HepG2 (cell line): ENCODE results near the gene LIPH. TPM values are rescaled to one million over a fixed set of nuclear protein-coding genes. Genes with fewer than 3 reads are reported as not detected.

Experiments
- ATAC-seq: fragments of 200-7000 bp; cut with Tn5 transposase; 3 replicates; pipeline ENCODE4 v1.9.1; 2020; ENCODE audit warnings: mild to moderate bottlenecking, moderate library complexity
- BruUV-seq: library from RNA; stranded (reverse); fragments of 400-500 nt; replicated peaks from 2 replicates; lab custom pipeline; 2021; lab: Mats Ljungman, UMichigan
- CTCF ChIA-PET: fragments of 300-600 bp; formaldehyde crosslinking; extraction: SDS; loops from one replicate; lab custom pipeline; 2021; ENCODE audit warnings: low total read pairs, inconsistent platforms, low intra/inter-chr PET ratio; lab: Yijun Ruan, JAX
- POLR2A ChIA-PET: fragments of 350-600 bp; sonication (Branson Sonifier 250); formaldehyde crosslinking; loops from one replicate; lab custom pipeline; 2020; ENCODE audit warnings: antibody characterized with exemption, inconsistent platforms; lab: Yijun Ruan, JAX
- DNase-seq: peaks from one replicate; pipeline ENCODE4 v3.0.0-alpha.2; 2015; ENCODE audit warnings: low spot score
- FAIRE-seq: peaks from 3 replicates; lab custom pipeline; 2011; peaks lifted over from hg19 to GRCh38; lab: Jason Lieb, UNC
- H2AFZ ChIP-seq: one replicate; pipeline ENCODE4 v1.6.1; 2011; ENCODE audit warnings: low read length, inconsistent platforms
- H3K27ac ChIP-seq: fragments of 300-600 bp; 3 replicates; pipeline ENCODE4 v1.8.0; 2011; ENCODE audit warnings: mixed run types, mild to moderate bottlenecking, mixed read lengths, low read length, inconsistent platforms; ENCODE audit not compliant: insufficient read depth; ENCODE audit errors: extremely low read length
- H3K27me3 ChIP-seq, 2 experiments: fragments of 200-600 bp in 1 of 2; 2 replicates in 1 of 2; 3 replicates in 1 of 2; pipeline versions ENCODE4 v1.6.0 to v1.8.0; 2011; ENCODE audit warnings: low read length in 2 of 2, mild to moderate bottlenecking in 2 of 2, moderate library complexity in 2 of 2, inconsistent platforms in 1 of 2; ENCODE audit not compliant: insufficient read depth in 2 of 2, control insufficient read depth in 1 of 2
- H3K36me3 ChIP-seq, 2 experiments: fragments of 200-600 bp in 1 of 2; replicated peaks in 1 of 2; 2 replicates in 1 of 2; 3 replicates in 1 of 2; pipeline versions ENCODE4 v1.5.1 to v1.8.0; 2011; ENCODE audit warnings: low read length in 2 of 2, inconsistent platforms in 1 of 2; ENCODE audit not compliant: insufficient read depth in 2 of 2, control insufficient read depth in 1 of 2
- H3K4me1 ChIP-seq: 2 replicates; pipeline ENCODE4 v1.5.1; 2012; ENCODE audit warnings: low read length, inconsistent platforms; ENCODE audit not compliant: insufficient read depth
- H3K4me2 ChIP-seq: 2 replicates; pipeline ENCODE4 v1.6.0; 2011; ENCODE audit warnings: low read depth, low read length, inconsistent platforms
- H3K4me3 ChIP-seq, 3 experiments: fragments of 200-600 bp in 1 of 3; sonication (generic), shearing (Covaris generic) in 1 of 3; replicated peaks in 1 of 3; 2 replicates each; pipeline ENCODE4 v1.5.1; 2011 to 2016; ENCODE audit warnings: low read length in 3 of 3, inconsistent platforms in 2 of 3, low read depth in 2 of 3, mild to moderate bottlenecking in 2 of 3, control low read depth in 1 of 3, mixed read lengths in 1 of 3; ENCODE audit not compliant: insufficient read depth in 1 of 3
- H3K79me2 ChIP-seq: one replicate; pipeline ENCODE4 v1.6.1; 2011; ENCODE audit warnings: low read length, inconsistent platforms; ENCODE audit not compliant: insufficient read depth
- H3K9ac ChIP-seq: 2 replicates; pipeline ENCODE4 v1.6.0; 2011; ENCODE audit warnings: mild to moderate bottlenecking, low read depth, low read length, inconsistent platforms; ENCODE audit not compliant: insufficient read depth
- H3K9me3 ChIP-seq: 2 replicates; pipeline ENCODE4 v1.5.1; 2012; ENCODE audit warnings: mild to moderate bottlenecking, low read length
- H4K20me1 ChIP-seq: 2 replicates; pipeline ENCODE4 v1.6.0; 2011; ENCODE audit warnings: inconsistent platforms, mild to moderate bottlenecking, low read length, moderate library complexity; ENCODE audit not compliant: insufficient read depth
- CREB1 ChIP-seq, 2 experiments: fragments of 450-650 bp in 1 of 2; IDR thresholded peaks; 2 replicates each; pipeline ENCODE4 v1.6.1; 2016 to 2017; ENCODE audit warnings: control low read depth in 1 of 2, mild to moderate bottlenecking in 1 of 2, missing compliant biosample characterization in 1 of 2, missing genetic modification characterization in 1 of 2
- HNF1B ChIP-seq: sonication (generic); formaldehyde crosslinking; IDR thresholded peaks from 2 replicates; pipeline ENCODE4 v1.5.1; 2020; ENCODE audit warnings: mild to moderate bottlenecking, moderate library complexity, missing genetic modification reagents
- JUNB ChIP-seq: sonication (generic); formaldehyde crosslinking; IDR thresholded peaks from 2 replicates; pipeline ENCODE4 v1.8.0; 2022; ENCODE audit warnings: missing genetic modification reagents, mild to moderate bottlenecking, borderline replicate concordance
- MBD4 ChIP-seq: IDR thresholded peaks from 2 replicates; pipeline ENCODE4 v1.6.1; 2012; ENCODE audit warnings: low read length, inconsistent platforms, borderline replicate concordance
- MED8 ChIP-seq: sonication (generic); formaldehyde crosslinking; IDR thresholded peaks from 2 replicates; pipeline ENCODE4 v1.8.1; 2023; ENCODE audit warnings: mild to moderate bottlenecking, missing genetic modification reagents; ENCODE audit not compliant: insufficient replicate concordance
- MIER2 ChIP-seq: IDR thresholded peaks from 2 replicates; pipeline ENCODE4 v1.6.1; 2016; ENCODE audit warnings: missing biosample characterization, missing genetic modification reagents
- PBX2 ChIP-seq: IDR thresholded peaks from 2 replicates; pipeline ENCODE4 v1.6.1; 2016; ENCODE audit warnings: control low read depth
- REL ChIP-seq: sonication (generic); formaldehyde crosslinking; conservative IDR thresholded peaks from 2 replicates; pipeline ENCODE4 v1.8.0; 2022; ENCODE audit warnings: mild to moderate bottlenecking, missing genetic modification reagents, moderate library complexity
- ZNF747 ChIP-seq: sonication (generic); formaldehyde crosslinking; IDR thresholded peaks from 2 replicates; pipeline ENCODE4 v1.8.1; 2023; ENCODE audit warnings: missing genetic modification reagents, mild to moderate bottlenecking, borderline replicate concordance
- ZZZ3 ChIP-seq: sonication (generic); formaldehyde crosslinking; IDR thresholded peaks from 2 replicates; pipeline ENCODE4 v1.4.0; 2020; ENCODE audit warnings: missing genetic modification reagents, mild to moderate bottlenecking, borderline replicate concordance
- WGBS: methylation state at CpG from one replicate; pipeline ENCODE4 v1.1.6; 2017; ENCODE audit warnings: low lambda C conversion rate; 5-methylcytosine and 5-hydroxymethylcytosine counted together
- in situ Hi-C: cut with HindIII; loops from 2 replicates; pipeline ENCODE4 v1.10.0; 2017; ENCODE audit warnings: low pct_unique_long_range_greater_than_20kb; ENCODE audit not compliant: extremely low pct_ligation_motif_present
- intact Hi-C: fragments of 100-400 bp; cut with micrococcal nuclease; formaldehyde crosslinking; loops from one replicate; pipeline ENCODE4 v1.10.0; 2022; ENCODE audit not compliant: unreplicated experiment
- polyA plus RNA-seq, 8 experiments: library from polyadenylated mRNA; depleted of rRNA in 3 of 8; stranded (reverse) in 7 of 8; unstranded in 1 of 8; fragments of >200 nt; fragmentation: Illumina TruSeq in 4 of 8; extraction: Trizol in 4 of 8; gene quantifications; 2 replicates each; pipeline versions ENCODE4 v1.2.1 to v1.2.3, GENCODE V29; 2011 to 2016; ENCODE audit warnings: low read depth in 4 of 8, missing spikeins in 1 of 8, mixed read lengths in 1 of 8; ENCODE audit not compliant: insufficient read depth in 1 of 8
- total RNA-seq, 5 experiments: library from RNA; depleted of rRNA; stranded (reverse); fragments of >200 nt; fragmentation: Illumina TruSeq; extraction: Trizol; gene quantifications; 2 replicates each; pipeline ENCODE4 v1.2.3, GENCODE V29; 2016; ENCODE audit warnings: low read depth in 1 of 5

The LIPH gene
- total and polyA plus RNA-seq, 2 of the 13 experiments (the other 11 are each of a cell fraction or from before 2014, with no cell fraction given): 0.09 to 0.34 TPM

- 52% methylated on average over 5 of the region's 5 CpGs for WGBS
- intact Hi-C loops: no loop called here
- ATAC-seq: no peak
Measured at GRCh38 chr3:185530856-185531255, 21.5 kb downstream of the LIPH start.

More at GRCh38 chr3:185530856-185531255, 21.5 kb downstream of the LIPH start:
- H3K27me3 ChIP-seq: 0 out of 5 replicates have a peak, but pooled peaks cover 0 to 3% of the 10 kb centered on the region in 2 experiments
- no peaks in the 10 kb centered on the region for H4K20me1 ChIP-seq
- BruUV-seq: no TSS peak
- no peak overlapping the region for H3K9ac ChIP-seq
- H3K4me1 ChIP-seq: peaks cover 6% of the 10 kb centered on the region; the same call in 1 of the 2 replicates
- CTCF ChIA-PET: no interaction called here
- H3K4me2 ChIP-seq: no peak overlapping the region
- TF ChIP-seq JUNB: no peak
- no peak for TF ChIP-seq ZZZ3
- no peak for TF ChIP-seq CREB1 (IDR thresholded peaks at IDR 0.05)
- no peak for TF ChIP-seq CREB1 (CRISPR knock-in tag; IDR thresholded peaks at IDR 0.05)
- no peak for TF ChIP-seq ZNF747 (CRISPR knock-in tag)
- no peak for TF ChIP-seq MIER2
- TF ChIP-seq REL (CRISPR knock-in tag): no peak
- no peak for TF ChIP-seq PBX2
- no peak for TF ChIP-seq HNF1B (CRISPR knock-in tag)
- no peak for TF ChIP-seq MED8 (CRISPR knock-in tag)
- no peak for TF ChIP-seq MBD4
- H3K9me3 ChIP-seq: no peaks in the 10 kb centered on the region
- no peak overlapping the region for H3K27ac ChIP-seq
- no peak overlapping the region for H3K4me3 ChIP-seq
- H2AFZ ChIP-seq: no peak overlapping the region
- POLR2A ChIA-PET: no interaction called here
- DNase-seq (no peak), FAIRE-seq (no peak)
- in situ Hi-C loops: no loop called here
- H3K36me3 ChIP-seq: no peaks in the 10 kb centered on the region
- no peaks in the 10 kb centered on the region for H3K79me2 ChIP-seq
